Heart left ventricle (tissue), 16 donors: Measurements from ENCODE around the gene FAM120AOS. TPM values are rescaled to one million over a fixed set of nuclear protein-coding genes. Genes with fewer than 3 reads are reported as not detected.

Experiments used
- ATAC-seq, 4 donors: fragments of 200-7000 bp; cut with Tn5 transposase; one replicate each; pipeline ENCODE4 v1.9.1; 2020 to 2022; ENCODE audit warnings: moderate library complexity in 4 of 4, mild to moderate bottlenecking in 3 of 4, moderate number of reproducible peaks in 1 of 4
- DNase-seq, 5 donors: peaks; one replicate each; pipeline ENCODE4 v3.0.0-alpha.2; 2020
- H3K27ac ChIP-seq, 12 donors: fragments of 200-600 bp; sonication (generic) in 4 of 12; one replicate each; pipeline versions ENCODE4 v1.5.0 to v1.8.0; 2016 to 2022; ENCODE audit warnings: mild to moderate bottlenecking in 2 of 12
- H3K27me3 ChIP-seq, 9 donors: fragments of 200-600 bp; sonication (generic) in 2 of 9; one replicate each; pipeline versions ENCODE4 v1.5.1 to v1.8.0; 2016 to 2022; ENCODE audit warnings: mild to moderate bottlenecking in 3 of 9
- H3K36me3 ChIP-seq, 9 donors: fragments of 200-600 bp; sonication (generic) in 2 of 9; one replicate each; pipeline versions ENCODE4 v1.5.0 to v1.8.0; 2018 to 2022; ENCODE audit warnings: mild to moderate bottlenecking in 2 of 9
- H3K4me1 ChIP-seq, 12 donors: fragments of 200-600 bp; sonication (generic) in 4 of 12; one replicate each; pipeline versions ENCODE4 v1.5.0 to v1.8.0; 2016 to 2022; ENCODE audit warnings: mild to moderate bottlenecking in 3 of 12
- H3K4me3 ChIP-seq, 12 donors: fragments of 200-600 bp; sonication (generic) in 4 of 12; one replicate each; pipeline versions ENCODE4 v1.5.0 to v1.8.0; 2017 to 2022; ENCODE audit warnings: mild to moderate bottlenecking in 9 of 12, moderate library complexity in 4 of 12
- H3K9me3 ChIP-seq, 12 donors: fragments of 200-600 bp; sonication (generic) in 4 of 12; one replicate each; pipeline versions ENCODE4 v1.5.0 to v1.8.0; 2016 to 2022; ENCODE audit warnings: mild to moderate bottlenecking in 1 of 12
- CTCF ChIP-seq, 12 donors: fragments of 200-600 bp; sonication (generic) in 4 of 12; IDR thresholded peaks; one replicate each; pipeline versions ENCODE4 v1.5.0 to v1.8.0; 2018 to 2022; ENCODE audit warnings: antibody characterized with exemption in 12 of 12, mild to moderate bottlenecking in 5 of 12
- POLR2A ChIP-seq, 2 donors: fragments of 450-650 bp; IDR thresholded peaks; one replicate each; pipeline ENCODE4 v1.6.1; 2017; ENCODE audit warnings: antibody characterized with exemption in 2 of 2, mild to moderate bottlenecking in 2 of 2, moderate library complexity in 2 of 2
- WGBS, 4 donors: extraction: QIAGEN DNeasy Blood & Tissue Kit in 2 of 4; methylation state at CpG; one replicate each; pipeline versions ENCODE4 v1.1.5 to v1.1.7; 2013 to 2018; 5-methylcytosine and 5-hydroxymethylcytosine counted together
- intact Hi-C, 10 donors: fragments of 100-400 bp; cut with DNase I; formaldehyde crosslinking; loops; one replicate each; pipeline versions ENCODE4 v1.11.1 to v1.14.2; 2022
- polyA plus RNA-seq, 2 donors: library from polyadenylated mRNA; stranded (reverse); fragments of 200-250 nt; gene quantifications; one replicate each; pipeline ENCODE4 v1.2.3, GENCODE V29; 2013
- total RNA-seq, 9 donors: library from RNA; depleted of rRNA in 2 of 9; stranded (reverse); fragments of >200 nt in 2 of 9; fragmentation: NEBNext Ultra II Directional in 3 of 9; extraction: Animal tissue kit (Norgen Biotek cat#: 25700) in 3 of 9; gene quantifications; one replicate each; pipeline versions ENCODE4 v1.1.0 to v1.2.4, GENCODE V29; 2016 to 2023
- donor health status: ischemic (EF 13 %, LVEDD 7.1; RV severe dilation, severe dysfunction).
- donor health status: healthy with polysubstance abuse.
- donor health status: DM: no; HTN: yes; CAD: no.
- donor health status: DM: no; HTN: no; CAD: no.
- donor health status: ischemic (EF 25% LVEDD 6.9; RV normal size, moderate dysfunction).
- donor health status: ischemic (EF 25% LVEDD 5.7; RV mildly dilated, moderate dysfunction).
- donor health status: healthy.
- donor health status: DM: yes; HTN: yes; CAD: no.
- donor health status: ischemic (EF 35%, LVEDD 5.7; RV mildly dilated, moderate dysfunction).
- donor health status: nonischemic (EF 11% LVEDD 7.7; RV severe dilation, severe dysfunction).
- donor health status: DM: yes; HTN: yes; CAD: no.
- donor health status: PGD.
- donor health status: ischemic (EF 29% LVEDD 5.4; RV normal size, mild dysfunction).
- donor health status: nonischemic (EF 23%, LVEDD 6.1; RV moderate dilation, normal function).

FAM120AOS gene
- total and polyA plus RNA-seq, 11 donors: 22.2 to 38.8 (median 33.2) TPM

- intact Hi-C loops: loop anchor here in 9 of 10 donors (2.0 to 10.0 kb wide), 10 partner anchors 51 to 354 kb away; partner anchors contain the start of genes CARD19 (in 2 of the 9) and NINJ1 (in 1 of the 9)
- peak; percentile 77 to 89 (median 84) for DNase-seq
- TF ChIP-seq POLR2A (IDR thresholded peaks at IDR 0.05): peak in 1 of 2 donors; percentile 93
- no peak for TF ChIP-seq CTCF (IDR thresholded peaks at IDR 0.05)
Measured at GRCh38 chr9:93450945-93451815, 2.2 kb downstream of the FAM120AOS start, which contains the start of gene FAM120A. Gene FAM120A (plus strand): TSS chr9:93451685. CDS start chr9:93451916, 231 bp downstream.

GRCh38 chr9:93447655-93448054, 5.7 kb downstream of the FAM120AOS start:
- TF ChIP-seq CTCF (IDR thresholded peaks at IDR 0.05): no peak
- no peak for TF ChIP-seq POLR2A (IDR thresholded peaks at IDR 0.05)
- DNase-seq (no peak), ATAC-seq (no peak)
- H3K9me3 ChIP-seq: no peaks in the 10 kb centered on the region
- intact Hi-C loops: loop anchor here in 2 of 10 donors (10.0 kb wide), 3 partner anchors 127 to 343 kb away; partner anchors contain the start of gene PHF2 (in 1 of the 2)
- H3K27me3 ChIP-seq: no peaks in the 10 kb centered on the region
- peaks cover 0 to 52% (median 43%) of the 10 kb centered on the region in 9 donors for H3K36me3 ChIP-seq
- no peak overlapping the region for H3K4me3 ChIP-seq
- no peak overlapping the region for H3K27ac ChIP-seq
- peaks cover 0 to 20% (median 15%) of the 10 kb centered on the region in 12 donors for H3K4me1 ChIP-seq
- 82 to 96% (median 95%) methylated on average over 4 of the region's 4 CpGs for WGBS, 4 donors

More at GRCh38 chr9:93450945-93451815, 2.2 kb downstream of the FAM120AOS start, which contains the start of gene FAM120A:
- H3K27me3 ChIP-seq: no peaks in the 10 kb centered on the region
- ATAC-seq: peak; percentile 11 to 86 (median 69)
- H3K9me3 ChIP-seq: no peaks in the 10 kb centered on the region
- peak within 1 kb of the TSS; percentile 74 to 99 (median 94) for H3K4me3 ChIP-seq
- peaks cover 0 to 40% (median 37%) of the 10 kb centered on the region in 9 donors for H3K36me3 ChIP-seq
- H3K27ac ChIP-seq: peak within 1 kb of the TSS; percentile 91 to 99 (median 97)
- H3K4me1 ChIP-seq: peaks cover 0 to 45% (median 38%) of the 10 kb centered on the region in 12 donors
- WGBS, 4 donors: 0% methylated on average over 17 to 100 of the region's 100 CpGs

DNA sequence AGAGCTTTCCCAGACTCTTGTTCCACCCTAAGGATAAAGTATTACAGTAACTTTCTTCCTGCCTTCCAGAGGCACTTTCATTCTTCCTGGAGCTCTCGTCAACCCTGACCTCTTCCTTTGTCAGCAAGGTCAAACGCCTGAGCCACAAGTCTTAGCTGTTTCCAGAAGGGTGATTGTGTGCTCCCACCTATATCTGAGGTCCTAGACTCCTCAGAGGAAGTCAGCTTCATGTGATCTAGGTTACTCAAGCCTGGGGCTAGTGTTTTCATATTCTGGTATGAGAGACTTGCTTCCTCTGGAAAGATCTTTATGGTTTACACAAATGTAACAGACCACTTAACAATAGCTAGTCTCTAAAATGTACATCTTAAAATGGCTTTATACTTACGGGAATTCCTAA, 7.3 kb downstream of the FAM120AOS start:
- peaks cover 0 to 52% (median 43%) of the 10 kb centered on the region in 9 donors for H3K36me3 ChIP-seq
- ATAC-seq (no peak), DNase-seq (no peak)
- no peaks in the 10 kb centered on the region for H3K27me3 ChIP-seq
- WGBS, 4 donors: 63 to 71% (median 68%) methylated on average over 3 of the region's 3 CpGs
- no peak overlapping the region for H3K4me3 ChIP-seq
- H3K4me1 ChIP-seq: peaks cover 0 to 20% (median 15%) of the 10 kb centered on the region in 12 donors
- no peak overlapping the region for H3K27ac ChIP-seq
- no peak for TF ChIP-seq POLR2A (IDR thresholded peaks at IDR 0.05)
- TF ChIP-seq CTCF (IDR thresholded peaks at IDR 0.05): no peak
- no peaks in the 10 kb centered on the region for H3K9me3 ChIP-seq
- intact Hi-C loops: loop anchor here in 2 of 10 donors (10.0 kb wide), 3 partner anchors 129 to 341 kb away; partner anchors contain the start of gene PHF2 (in 1 of the 2)
